ENCODE data around the gene OTUD6A. TPM values are rescaled to one million over a fixed set of nuclear protein-coding genes. Genes with fewer than 3 reads are reported as not detected.

OTUD6A gene
- total RNA-seq, 2 experiments from 2014 or later = not detected

Small RNA genes lying within 50 kb of the gene (microRNA-seq; reads per million reads assigned to microRNA genes)
- gene MIR676 = 1.7 reads per million

Other genes starting within 250 kb of the OTUD6A start
- gene AWAT2, start 12.5 kb upstream of the OTUD6A start, total RNA-seq = not detected
- gene IGBP1, start 71.0 kb downstream of the OTUD6A start, total RNA-seq = 10 to 100 TPM; 43.1 to 46.2 TPM
- gene DGAT2L6, start 115.0 kb downstream of the OTUD6A start, total RNA-seq = not detected
- not detected for gene AWAT1, start 172.2 kb downstream of the OTUD6A start, total RNA-seq
- under 1 TPM in 1 of 2 experiments, not detected in 1; 0.23 TPM for gene P2RY4, start 197.7 kb downstream of the OTUD6A start, total RNA-seq
- not detected for gene ARR3, start 205.9 kb downstream of the OTUD6A start, total RNA-seq
- not detected for gene RAB41, start 219.7 kb downstream of the OTUD6A start, total RNA-seq
- 10 to 100 TPM; 30.8 to 34.1 TPM for gene PDZD11, start 227.5 kb downstream of the OTUD6A start, total RNA-seq
- 10 to 100 TPM; 41.0 to 44.7 TPM for gene KIF4A, start 227.6 kb downstream of the OTUD6A start, total RNA-seq